H1 (cell line): ENCODE measurements around the gene FAM25A.
"Not testable (repeated sequence)": the region's sequence is repeated elsewhere in the genome, so short reads cannot be mapped to it uniquely, and the experiment has no call there.

ENCODE experiments used
- BRCA1 ChIP-seq: IDR thresholded peaks from 2 replicates; pipeline ENCODE4 v1.6.1; 2012; ENCODE audit warnings: low read depth, low read length, improper control_type of control experiment
- CEBPB ChIP-seq: IDR thresholded peaks from 2 replicates; pipeline ENCODE4 v1.6.1; 2012; ENCODE audit warnings: low read depth, low read length
- EP300 ChIP-seq, 2 experiments: IDR thresholded peaks; 1 replicate in 1 of 2; 2 replicates in 1 of 2; pipeline ENCODE4 v1.6.1; 2011 to 2012; ENCODE audit warnings: low read depth in 2 of 2, low read length in 2 of 2, mild to moderate bottlenecking in 2 of 2, borderline replicate concordance in 1 of 2, inconsistent platforms in 1 of 2, moderate library complexity in 1 of 2
- EZH2 ChIP-seq: fragments of 200-600 bp; sonication (generic); IDR thresholded peaks from 2 replicates; pipeline ENCODE4 v1.7.1; 2012; ENCODE audit warnings: low read depth, mild to moderate bottlenecking, moderate library complexity, low read length, inconsistent platforms; ENCODE audit not compliant: severe bottlenecking
- GABPA ChIP-seq: IDR thresholded peaks from 2 replicates; pipeline ENCODE4 v1.6.1; 2011; ENCODE audit warnings: mild to moderate bottlenecking, low read length, moderate library complexity, borderline replicate concordance; ENCODE audit not compliant: insufficient read depth
- JUN ChIP-seq: IDR thresholded peaks from 2 replicates; pipeline ENCODE4 v1.6.1; 2011; ENCODE audit warnings: low read depth, mild to moderate bottlenecking, improper control_type of control experiment, low read length
- POLR2A ChIP-seq, 2 experiments: IDR thresholded peaks; 1 replicate in 1 of 2; 2 replicates in 1 of 2; pipeline ENCODE4 v1.6.1; 2011; ENCODE audit warnings: low read depth in 2 of 2, low read length in 2 of 2, mild to moderate bottlenecking in 2 of 2; ENCODE audit errors: control extremely low read depth in 1 of 2
- POLR2AphosphoS5 ChIP-seq: IDR thresholded peaks from 2 replicates; pipeline ENCODE4 v1.6.1; 2011; ENCODE audit warnings: low read depth, low read length
- POU5F1 ChIP-seq: IDR thresholded peaks from 2 replicates; pipeline ENCODE4 v1.6.1; 2011; ENCODE audit warnings: low read depth, mild to moderate bottlenecking, low read length, moderate library complexity
- RNF2 ChIP-seq: fragments of 200-900, 300-1000 bp; sonication (generic); IDR thresholded peaks from 2 replicates; pipeline ENCODE4 v1.7.1; 2016; ENCODE audit warnings: borderline replicate concordance, low read depth, mild to moderate bottlenecking, antibody characterized with exemption, low read length; ENCODE audit not compliant: poor library complexity, severe bottlenecking; ENCODE audit errors: missing control alignments
- SIN3A ChIP-seq, 2 experiments: IDR thresholded peaks in 1 of 2; conservative IDR thresholded peaks in 1 of 2; 2 replicates each; pipeline ENCODE4 v1.6.1; 2011 to 2012; ENCODE audit warnings: low read length in 2 of 2, improper control_type of control experiment in 1 of 2, low read depth in 1 of 2, mild to moderate bottlenecking in 1 of 2
- TF ChIP-seq, protein P1 (sequence below), 3 experiments: IDR thresholded peaks; 1 replicate in 2 of 3; 2 replicates in 1 of 3; pipeline versions ENCODE4 v1.5.1 to v1.6.1; 2011; ENCODE audit warnings: low read length in 3 of 3, mild to moderate bottlenecking in 3 of 3, inconsistent platforms in 2 of 3, low read depth in 1 of 3, moderate library complexity in 1 of 3; ENCODE audit not compliant: insufficient read depth in 1 of 3; ENCODE audit errors: control extremely low read depth in 1 of 3
- TF ChIP-seq, protein P2 (sequence below): IDR thresholded peaks from 2 replicates; pipeline ENCODE4 v1.6.1; 2012; ENCODE audit warnings: inconsistent platforms

DNA sequence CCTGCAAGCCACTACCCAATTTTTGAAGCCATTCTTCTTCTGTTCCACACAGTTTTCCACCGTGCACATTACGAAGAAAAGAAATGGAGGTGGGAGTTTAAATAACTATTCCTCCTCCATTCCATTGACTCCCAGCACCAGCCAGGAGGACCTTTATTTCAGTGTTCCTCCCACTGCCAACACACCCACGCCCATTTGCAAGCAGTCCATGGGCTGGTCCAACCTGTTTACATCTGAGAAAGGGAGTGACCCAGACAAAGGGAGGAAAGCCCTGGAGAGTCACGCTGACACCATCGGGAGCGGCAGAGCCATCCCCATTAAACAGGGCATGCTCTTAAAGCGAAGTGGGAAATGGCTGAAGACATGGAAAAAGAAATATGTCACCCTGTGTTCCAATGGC is 11.8 kb upstream of the FAM25A start:
- TF ChIP-seq POLR2A (IDR thresholded peaks at IDR 0.05; ENCODE audit: control extremely low read depth in 1 of 2, low read depth in 2 of 2, low read length in 2 of 2); EZH2; BRCA1; POLR2AphosphoS5; EP300 (IDR thresholded peaks at IDR 0.05; ENCODE audit: borderline replicate concordance in 1 of 2, low read depth in 2 of 2, low read length in 2 of 2); POU5F1; GABPA; SIN3A (conservative IDR thresholded peaks at IDR 0.05 in 1 of 2, IDR thresholded peaks at IDR 0.05 in 1 of 2; ENCODE audit: low read depth in 1 of 2, low read length in 2 of 2); RNF2; JUN; CEBPB: not testable (repeated sequence)
- TF ChIP-seq, protein P1, sequence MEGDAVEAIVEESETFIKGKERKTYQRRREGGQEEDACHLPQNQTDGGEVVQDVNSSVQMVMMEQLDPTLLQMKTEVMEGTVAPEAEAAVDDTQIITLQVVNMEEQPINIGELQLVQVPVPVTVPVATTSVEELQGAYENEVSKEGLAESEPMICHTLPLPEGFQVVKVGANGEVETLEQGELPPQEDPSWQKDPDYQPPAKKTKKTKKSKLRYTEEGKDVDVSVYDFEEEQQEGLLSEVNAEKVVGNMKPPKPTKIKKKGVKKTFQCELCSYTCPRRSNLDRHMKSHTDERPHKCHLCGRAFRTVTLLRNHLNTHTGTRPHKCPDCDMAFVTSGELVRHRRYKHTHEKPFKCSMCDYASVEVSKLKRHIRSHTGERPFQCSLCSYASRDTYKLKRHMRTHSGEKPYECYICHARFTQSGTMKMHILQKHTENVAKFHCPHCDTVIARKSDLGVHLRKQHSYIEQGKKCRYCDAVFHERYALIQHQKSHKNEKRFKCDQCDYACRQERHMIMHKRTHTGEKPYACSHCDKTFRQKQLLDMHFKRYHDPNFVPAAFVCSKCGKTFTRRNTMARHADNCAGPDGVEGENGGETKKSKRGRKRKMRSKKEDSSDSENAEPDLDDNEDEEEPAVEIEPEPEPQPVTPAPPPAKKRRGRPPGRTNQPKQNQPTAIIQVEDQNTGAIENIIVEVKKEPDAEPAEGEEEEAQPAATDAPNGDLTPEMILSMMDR (IDR thresholded peaks at IDR 0.05; ENCODE audit: control extremely low read depth in 1 of 3, insufficient read depth in 1 of 3, low read depth in 1 of 3, low read length in 3 of 3), result not testable (repeated sequence)
- TF ChIP-seq, protein P2, sequence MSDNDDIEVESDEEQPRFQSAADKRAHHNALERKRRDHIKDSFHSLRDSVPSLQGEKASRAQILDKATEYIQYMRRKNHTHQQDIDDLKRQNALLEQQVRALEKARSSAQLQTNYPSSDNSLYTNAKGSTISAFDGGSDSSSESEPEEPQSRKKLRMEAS, result not testable (repeated sequence)
